ENCODE measurements around the gene SPIC.

DNA sequence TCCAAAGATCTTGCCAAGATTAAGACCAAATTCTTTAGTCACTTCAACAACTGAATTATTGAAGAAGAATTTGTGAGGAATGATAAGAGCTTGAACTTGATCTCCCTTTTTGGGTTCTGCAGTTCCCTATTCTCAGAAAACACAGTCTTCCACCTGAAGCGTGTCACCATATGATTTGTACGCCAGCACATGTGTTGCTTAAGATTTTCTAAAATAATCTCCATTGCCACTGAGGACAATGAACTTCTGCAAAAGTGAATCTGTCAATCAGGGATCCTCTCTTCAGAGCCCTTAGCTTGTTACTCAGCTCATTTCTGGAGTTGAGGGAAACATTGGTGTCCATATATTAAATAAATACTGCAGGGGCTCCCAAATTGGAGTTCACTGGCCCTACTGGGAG is 4.2 kb upstream of the SPIC start:
- TF ChIP-seq POLR2A (IDR thresholded peaks at IDR 0.05; ENCODE audit: low read depth), result no peak
- no peak for TF ChIP-seq CTCF (IDR thresholded peaks at IDR 0.05)
- no peak for TF ChIP-seq POLR2AphosphoS5 (IDR thresholded peaks at IDR 0.05)

Data from esophagus muscularis mucosa (tissue), 3 donors.